NK-92 treated with Interleukin-12 subunit alpha and Interleukin-12 subunit beta, amount 100 ng/mL, for 24 hours (cell line): Measurements from ENCODE around the gene SRRM4.

Experiments used
- DNase-seq: peaks from one replicate; lab custom pipeline; 2025; lab: John Stamatoyannopoulos, UW

Gene SRRM4

GRCh38 chr12:119122751-119123150 lies 141.4 kb downstream of the SRRM4 start:
- DNase-seq = no peak

GRCh38 chr12:119128527-119128926 lies 147.2 kb downstream of the SRRM4 start:
- no peak for DNase-seq

GRCh38 chr12:119129827-119130434 lies 148.6 kb downstream of the SRRM4 start:
- no peak for DNase-seq

GRCh38 chr12:119130523-119130922 lies 149.2 kb downstream of the SRRM4 start:
- DNase-seq = no peak

- no peak for DNase-seq
Observed at GRCh38 chr12:119134284-119135072, 153.1 kb downstream of the SRRM4 start.

- DNase-seq = no peak
Observed at GRCh38 chr12:119136811-119137410, 155.6 kb downstream of the SRRM4 start.

GRCh38 chr12:119139448-119139847 lies 158.1 kb downstream of the SRRM4 start:
- no peak for DNase-seq

GRCh38 chr12:119145367-119145766 lies 164.0 kb downstream of the SRRM4 start:
- DNase-seq = no peak

- DNase-seq = no peak
Observed at GRCh38 chr12:119147847-119148448, 166.6 kb downstream of the SRRM4 start.

GRCh38 chr12:119149270-119149669 lies 167.9 kb downstream of the SRRM4 start:
- no peak for DNase-seq

GRCh38 chr12:119151445-119152026 lies 170.2 kb downstream of the SRRM4 start:
- DNase-seq = no peak

- DNase-seq = no peak
Observed at GRCh38 chr12:119153477-119154434, 172.4 kb downstream of the SRRM4 start.

- no peak for DNase-seq
Observed at GRCh38 chr12:119154435-119154818, 173.1 kb downstream of the SRRM4 start.

- no peak for DNase-seq
Observed at GRCh38 chr12:119156401-119157044, 175.2 kb downstream of the SRRM4 start.

GRCh38 chr12:119157528-119157927 lies 176.2 kb downstream of the SRRM4 start:
- no peak for DNase-seq

GRCh38 chr12:119157978-119158377 lies 176.6 kb downstream of the SRRM4 start:
- DNase-seq = no peak

GRCh38 chr12:119158402-119158801 lies 177.1 kb downstream of the SRRM4 start:
- no peak for DNase-seq

GRCh38 chr12:119159844-119160243 lies 178.5 kb downstream of the SRRM4 start:
- no peak for DNase-seq

- DNase-seq = no peak
Observed at GRCh38 chr12:119167902-119168301, 186.6 kb downstream of the SRRM4 start.

GRCh38 chr12:119168721-119169120 lies 187.4 kb downstream of the SRRM4 start:
- DNase-seq = no peak

GRCh38 chr12:119169150-119169549 lies 187.8 kb downstream of the SRRM4 start:
- no peak for DNase-seq
